Measurements from ENCODE around the gene TRPM1. TPM values are rescaled to one million over a fixed set of nuclear protein-coding genes. Genes with fewer than 3 reads are reported as not detected.

Gene TRPM1
- total and polyA plus RNA-seq, 4 donors = 0.09 TPM; not detected in 3

DNA sequence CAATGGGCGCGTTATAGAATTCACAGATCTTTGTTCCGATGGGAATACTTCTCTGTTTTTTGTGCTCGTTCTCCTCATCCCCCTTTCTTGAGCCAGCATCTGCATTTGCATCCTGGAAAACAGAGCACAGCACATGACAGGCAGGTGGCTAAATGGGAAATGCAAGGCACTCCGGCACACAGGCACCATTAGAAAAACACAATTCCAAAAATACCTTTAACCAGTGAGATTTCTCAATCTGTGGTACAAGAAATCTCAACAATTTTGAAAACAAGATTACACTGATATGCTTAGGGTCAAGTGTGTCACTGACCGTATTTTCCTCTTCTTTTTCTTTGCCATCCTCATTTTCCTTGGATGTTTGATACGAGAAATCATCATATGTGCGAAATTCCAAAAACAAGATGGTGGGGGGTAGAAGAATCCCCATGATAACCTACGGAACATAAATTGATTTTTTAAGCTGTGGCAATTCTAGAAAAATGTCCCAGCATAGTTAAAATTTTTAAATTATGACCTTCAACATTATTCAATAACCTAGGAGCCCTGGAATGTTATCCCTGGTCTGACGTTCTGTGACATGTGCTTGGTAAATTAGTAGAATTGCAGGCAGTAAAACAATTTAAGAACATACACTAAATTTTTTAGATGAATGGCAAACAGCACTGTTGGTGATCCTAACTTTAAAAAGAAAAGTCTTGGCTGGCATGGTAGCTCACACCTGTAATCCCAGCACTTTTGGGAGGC is 63.6 kb downstream of the TRPM1 start:
- Histone ChIP-seq H3K9me3 (ENCODE audit: control insufficient read depth in 4 of 4, insufficient read depth in 3 of 4, low read length in 3 of 4) (peaks cover 0 to 3% (median 0%) of the 10 kb centered on the region in 4 donors), H3K4me1 (ENCODE audit: control insufficient read depth in 5 of 5, insufficient read depth in 5 of 5, low read length in 5 of 5) (peaks cover 0 to 6% (median 4%) of the 10 kb centered on the region in 5 donors), H3K36me3 (ENCODE audit: control insufficient read depth in 4 of 4, insufficient read depth in 4 of 4, low read length in 4 of 4) (no peaks in the 10 kb centered on the region), H3K9ac (ENCODE audit: insufficient read depth in 1 of 2, low read length in 2 of 2) (no peak overlapping the region), H3K4me3 (no peak overlapping the region), H3K27me3 (ENCODE audit: control insufficient read depth in 3 of 3, insufficient read depth in 3 of 3, low read length in 2 of 3) (no peaks in the 10 kb centered on the region), H3K27ac (ENCODE audit: low read depth in 1 of 2, low read length in 1 of 2) (no peak overlapping the region)
- 90 to 96% methylated on average over 10 of the region's 10 CpGs for WGBS, 2 donors
- ATAC-seq (ENCODE audit: insufficient read depth, low FRiP score) (no peak), DNase-seq (no peak)
- TF ChIP-seq, protein P1, sequence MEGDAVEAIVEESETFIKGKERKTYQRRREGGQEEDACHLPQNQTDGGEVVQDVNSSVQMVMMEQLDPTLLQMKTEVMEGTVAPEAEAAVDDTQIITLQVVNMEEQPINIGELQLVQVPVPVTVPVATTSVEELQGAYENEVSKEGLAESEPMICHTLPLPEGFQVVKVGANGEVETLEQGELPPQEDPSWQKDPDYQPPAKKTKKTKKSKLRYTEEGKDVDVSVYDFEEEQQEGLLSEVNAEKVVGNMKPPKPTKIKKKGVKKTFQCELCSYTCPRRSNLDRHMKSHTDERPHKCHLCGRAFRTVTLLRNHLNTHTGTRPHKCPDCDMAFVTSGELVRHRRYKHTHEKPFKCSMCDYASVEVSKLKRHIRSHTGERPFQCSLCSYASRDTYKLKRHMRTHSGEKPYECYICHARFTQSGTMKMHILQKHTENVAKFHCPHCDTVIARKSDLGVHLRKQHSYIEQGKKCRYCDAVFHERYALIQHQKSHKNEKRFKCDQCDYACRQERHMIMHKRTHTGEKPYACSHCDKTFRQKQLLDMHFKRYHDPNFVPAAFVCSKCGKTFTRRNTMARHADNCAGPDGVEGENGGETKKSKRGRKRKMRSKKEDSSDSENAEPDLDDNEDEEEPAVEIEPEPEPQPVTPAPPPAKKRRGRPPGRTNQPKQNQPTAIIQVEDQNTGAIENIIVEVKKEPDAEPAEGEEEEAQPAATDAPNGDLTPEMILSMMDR (IDR thresholded peaks at IDR 0.05; ENCODE audit: control extremely low read depth, extremely low read depth) = no peak

GRCh38 chr15:31036783-31037182 is 64.7 kb downstream of the TRPM1 start:
- H3K27ac ChIP-seq (ENCODE audit: low read depth in 1 of 2, low read length in 1 of 2) = no peak overlapping the region
- H3K4me1 ChIP-seq (ENCODE audit: control insufficient read depth in 5 of 5, insufficient read depth in 5 of 5, low read length in 5 of 5) = peaks cover 0 to 7% (median 0%) of the 10 kb centered on the region in 5 donors
- no peaks in the 10 kb centered on the region for H3K36me3 ChIP-seq (ENCODE audit: control insufficient read depth in 4 of 4, insufficient read depth in 4 of 4, low read length in 4 of 4)
- ATAC-seq (ENCODE audit: insufficient read depth, low FRiP score) (no peak), DNase-seq (no peak)
- H3K4me3 ChIP-seq = no peak overlapping the region
- no peaks in the 10 kb centered on the region for H3K27me3 ChIP-seq (ENCODE audit: control insufficient read depth in 3 of 3, insufficient read depth in 3 of 3, low read length in 2 of 3)
- WGBS, 2 donors = 82 to 88% methylated on average over 9 of the region's 9 CpGs
- peaks cover 0 to 3% (median 0%) of the 10 kb centered on the region in 4 donors for H3K9me3 ChIP-seq (ENCODE audit: control insufficient read depth in 4 of 4, insufficient read depth in 3 of 4, low read length in 3 of 4)
- TF ChIP-seq, protein P1 (IDR thresholded peaks at IDR 0.05; ENCODE audit: control extremely low read depth, extremely low read depth) = no peak
- no peak overlapping the region for H3K9ac ChIP-seq (ENCODE audit: insufficient read depth in 1 of 2, low read length in 2 of 2)

- H3K4me1 ChIP-seq (ENCODE audit: control insufficient read depth in 5 of 5, insufficient read depth in 5 of 5, low read length in 5 of 5) = peaks cover 0 to 7% (median 0%) of the 10 kb centered on the region in 5 donors
- no peak overlapping the region for H3K27ac ChIP-seq (ENCODE audit: low read depth in 1 of 2, low read length in 1 of 2)
- no peaks in the 10 kb centered on the region for H3K36me3 ChIP-seq (ENCODE audit: control insufficient read depth in 4 of 4, insufficient read depth in 4 of 4, low read length in 4 of 4)
- 90 to 94% methylated on average over 7 of the region's 7 CpGs for whole genome bisulfite sequencing, 2 donors
- no peak overlapping the region for H3K9ac ChIP-seq (ENCODE audit: insufficient read depth in 1 of 2, low read length in 2 of 2)
- TF ChIP-seq, protein P1 (IDR thresholded peaks at IDR 0.05; ENCODE audit: control extremely low read depth, extremely low read depth) = no peak
- ATAC-seq (ENCODE audit: insufficient read depth, low FRiP score) = no peak
- H3K9me3 ChIP-seq (ENCODE audit: control insufficient read depth in 4 of 4, insufficient read depth in 3 of 4, low read length in 3 of 4) = peaks cover 0 to 3% (median 0%) of the 10 kb centered on the region in 4 donors
- H3K27me3 ChIP-seq (ENCODE audit: control insufficient read depth in 3 of 3, insufficient read depth in 3 of 3, low read length in 2 of 3) = no peaks in the 10 kb centered on the region
- H3K4me3 ChIP-seq = no peak overlapping the region
- no peak for DNase-seq
Observed at GRCh38 chr15:31035610-31036009, 65.9 kb downstream of the TRPM1 start.

Data from lung (tissue), 12 donors.